ENCODE data around the gene AFAP1L2.

- TF ChIP-seq CTCF (IDR thresholded peaks at IDR 0.05) = no peak
- no peak for TF ChIP-seq POLR2A (IDR thresholded peaks at IDR 0.05)
- TF ChIP-seq EP300 (IDR thresholded peaks at IDR 0.05) = no peak
Observed at GRCh38 chr10:114356751-114357514, 47.4 kb downstream of the AFAP1L2 start.

Data from stomach (tissue), 4 donors.